GM12872 (cell line): ENCODE measurements around the gene INPP5D.

Experiments
- CTCF ChIP-seq: IDR thresholded peaks from 3 replicates; pipeline ENCODE4 v1.5.1; 2011; ENCODE audit warnings: low read depth, mild to moderate bottlenecking, low read length, moderate library complexity; ENCODE audit not compliant: insufficient read depth

The INPP5D gene

GRCh38 chr2:233025706-233026105 lies 34.4 kb upstream of the INPP5D start:
- TF ChIP-seq CTCF = no peak

DNA sequence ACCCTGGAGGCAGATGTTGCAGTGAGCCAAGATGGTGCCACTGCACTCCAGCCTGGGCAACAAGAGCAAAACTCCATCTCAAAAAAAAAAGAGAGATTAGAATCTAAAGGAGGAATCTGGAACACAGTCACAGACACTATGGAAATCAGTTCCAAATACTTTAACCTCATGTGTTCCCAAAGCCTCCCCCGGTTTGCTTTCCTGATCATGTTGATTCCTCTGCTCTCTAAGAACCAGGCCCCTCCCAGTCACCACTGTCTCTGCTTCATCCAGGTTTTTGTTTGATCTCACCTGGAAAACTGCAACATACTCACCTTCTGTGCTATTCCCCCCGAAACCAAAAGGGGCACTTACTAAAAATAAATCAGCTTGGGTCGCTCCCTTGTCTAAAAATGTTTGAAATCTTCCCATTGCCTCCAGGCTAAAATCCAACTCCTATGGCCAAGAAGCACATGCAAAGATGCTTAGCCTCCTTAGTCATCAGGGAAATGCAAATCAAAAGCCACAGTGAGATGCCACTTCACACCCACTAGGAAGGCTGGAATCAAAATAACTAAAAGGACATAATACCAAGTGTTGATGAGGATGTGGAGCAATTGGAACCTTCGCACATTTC lies 33.8 kb upstream of the INPP5D start:
- TF ChIP-seq CTCF = no peak

DNA sequence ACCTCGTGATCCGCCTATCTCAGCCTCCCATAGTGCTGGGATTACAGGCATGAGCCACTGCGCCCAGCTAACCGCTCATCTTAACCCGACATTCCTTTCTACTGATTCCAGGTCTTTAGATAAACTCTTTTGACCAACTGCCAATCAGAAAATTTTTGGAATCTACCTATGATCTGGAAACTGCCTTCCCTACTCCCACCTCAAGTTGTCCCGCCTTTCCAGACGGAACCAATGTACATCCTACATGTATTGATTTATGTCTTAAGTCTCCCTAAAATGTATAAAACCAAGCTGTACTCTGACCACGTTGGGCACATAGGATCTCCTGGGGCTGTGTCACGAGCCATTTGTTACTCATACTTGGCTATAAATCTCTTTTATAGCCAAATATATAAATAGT lies 30.8 kb upstream of the INPP5D start:
- no peak for TF ChIP-seq CTCF

DNA sequence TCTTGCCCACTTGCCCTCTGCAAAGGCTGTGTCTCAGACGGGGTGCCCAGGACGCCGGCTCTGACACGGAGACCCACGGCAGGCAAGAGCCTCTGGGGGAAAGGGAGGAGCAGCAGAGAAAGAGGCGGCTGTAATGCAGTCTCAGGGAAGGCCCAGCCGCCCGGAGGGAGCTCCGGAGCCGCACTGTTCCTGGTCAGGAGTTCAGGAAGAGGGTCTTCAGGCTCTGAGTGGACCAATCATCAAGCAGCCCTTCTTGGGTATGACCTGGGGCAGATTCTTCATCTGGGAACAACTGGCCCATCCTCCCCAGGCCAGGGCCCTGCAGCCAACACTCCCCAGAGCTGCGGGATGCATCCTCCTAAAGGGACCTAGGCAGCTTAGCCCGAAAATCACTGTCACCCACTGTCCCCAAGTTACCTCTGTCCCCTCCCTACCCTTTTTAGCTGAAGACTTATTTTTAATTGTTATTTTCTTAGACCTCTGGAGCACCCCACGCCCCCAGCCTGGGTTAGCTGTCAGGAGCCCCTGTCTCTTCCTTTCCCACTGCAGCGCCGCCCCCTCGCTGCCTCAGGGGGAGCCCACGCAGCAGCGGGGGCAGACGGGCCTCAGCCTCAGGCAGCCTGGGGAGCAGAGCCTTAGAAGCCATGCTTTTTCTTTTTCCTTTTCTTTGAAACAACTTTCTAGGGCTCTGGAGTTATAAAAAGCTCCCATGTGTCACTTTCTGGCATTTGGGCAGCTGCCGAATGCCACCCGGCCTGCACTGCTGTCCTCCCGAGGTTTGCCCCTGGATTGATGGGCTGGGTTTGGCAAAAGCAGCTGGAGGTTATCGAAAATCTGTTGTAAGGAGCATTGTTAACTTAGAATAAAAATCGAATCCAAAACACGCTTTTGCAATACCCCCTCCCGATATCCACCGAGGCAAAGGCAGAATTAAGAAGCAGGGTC lies 28.3 kb upstream of the INPP5D start:
- TF ChIP-seq CTCF = no peak

GRCh38 chr2:233032551-233033320 lies 27.4 kb upstream of the INPP5D start, which contains the start of gene NEU2:
Gene NEU2 (plus strand): TSS chr2:233032672. CDS start chr2:233032672, 0 bp downstream.
- TF ChIP-seq CTCF = no peak

GRCh38 chr2:233033672-233034071 lies 26.5 kb upstream of the INPP5D start:
- no peak for TF ChIP-seq CTCF
